ENCODE results near the gene SGPP1. TPM values are rescaled to one million over a fixed set of nuclear protein-coding genes. Genes with fewer than 3 reads are reported as not detected.

SGPP1 gene
- total and polyA plus RNA-seq, 12 donors, result 6.3 to 54.3 (median 24.1) TPM

DNA sequence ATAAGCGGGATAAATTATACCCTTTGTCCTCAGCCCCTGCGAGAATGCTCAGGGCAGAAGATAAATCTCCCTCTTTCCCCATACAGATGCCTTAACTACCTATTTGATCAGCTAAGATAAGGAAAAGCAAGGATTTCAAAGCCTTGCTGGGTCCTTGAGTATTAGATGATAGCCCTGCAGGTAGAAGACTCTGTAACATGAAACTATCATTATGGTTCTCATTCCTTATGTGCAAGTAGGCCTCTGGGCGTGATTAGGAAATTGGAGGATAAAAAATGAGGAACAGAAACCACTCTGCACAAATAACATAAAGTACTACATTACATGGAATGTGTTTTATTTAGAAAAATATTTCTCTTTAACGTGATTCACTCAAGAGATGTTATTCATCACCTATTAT is 71.7 kb downstream of the SGPP1 start:
- no peak for DNase-seq
- 84 to 90% (median 85%) methylated on average over 4 of the region's 4 CpGs for WGBS, 4 donors

DNA sequence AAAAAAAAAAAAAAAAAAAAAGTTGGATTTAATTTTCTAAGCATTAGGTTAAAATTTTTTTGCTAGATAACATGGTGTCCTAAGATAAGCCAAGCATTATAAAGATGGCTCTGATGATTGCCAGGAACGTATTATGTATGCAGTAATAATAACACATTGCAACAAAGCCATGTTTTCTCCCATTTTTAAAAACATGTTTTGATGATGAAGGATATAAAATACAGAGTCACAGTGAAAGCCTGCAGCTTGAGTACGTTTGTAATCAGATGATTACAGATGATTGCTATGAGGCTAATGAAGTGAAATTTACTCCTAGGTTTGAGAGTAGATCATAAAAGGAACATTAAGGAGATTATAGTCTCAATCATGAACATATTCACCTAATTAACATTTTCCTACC is 72.9 kb downstream of the SGPP1 start:
- no peak overlapping the region for H3K27ac ChIP-seq
- no peaks in the 10 kb centered on the region for H3K9me3 ChIP-seq (replicated peaks in 1 of 3)
- no peak for DNase-seq
- no peak overlapping the region for H3K4me3 ChIP-seq
- H3K27me3 ChIP-seq, result no peaks in the 10 kb centered on the region
- intact Hi-C loops (cut with DNase I), result no loop called here
- H3K36me3 ChIP-seq (replicated peaks in 1 of 2), result no peaks in the 10 kb centered on the region
- no peaks in the 10 kb centered on the region for H3K4me1 ChIP-seq (replicated peaks in 1 of 2)
- TF ChIP-seq, protein P1, sequence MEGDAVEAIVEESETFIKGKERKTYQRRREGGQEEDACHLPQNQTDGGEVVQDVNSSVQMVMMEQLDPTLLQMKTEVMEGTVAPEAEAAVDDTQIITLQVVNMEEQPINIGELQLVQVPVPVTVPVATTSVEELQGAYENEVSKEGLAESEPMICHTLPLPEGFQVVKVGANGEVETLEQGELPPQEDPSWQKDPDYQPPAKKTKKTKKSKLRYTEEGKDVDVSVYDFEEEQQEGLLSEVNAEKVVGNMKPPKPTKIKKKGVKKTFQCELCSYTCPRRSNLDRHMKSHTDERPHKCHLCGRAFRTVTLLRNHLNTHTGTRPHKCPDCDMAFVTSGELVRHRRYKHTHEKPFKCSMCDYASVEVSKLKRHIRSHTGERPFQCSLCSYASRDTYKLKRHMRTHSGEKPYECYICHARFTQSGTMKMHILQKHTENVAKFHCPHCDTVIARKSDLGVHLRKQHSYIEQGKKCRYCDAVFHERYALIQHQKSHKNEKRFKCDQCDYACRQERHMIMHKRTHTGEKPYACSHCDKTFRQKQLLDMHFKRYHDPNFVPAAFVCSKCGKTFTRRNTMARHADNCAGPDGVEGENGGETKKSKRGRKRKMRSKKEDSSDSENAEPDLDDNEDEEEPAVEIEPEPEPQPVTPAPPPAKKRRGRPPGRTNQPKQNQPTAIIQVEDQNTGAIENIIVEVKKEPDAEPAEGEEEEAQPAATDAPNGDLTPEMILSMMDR (IDR thresholded peaks at IDR 0.05), result no peak
- TF ChIP-seq POLR2A (IDR thresholded peaks at IDR 0.05), result no peak
- WGBS, 4 donors, result 79 to 92% (median 89%) methylated on average over 2 of the region's 2 CpGs

More for the DNA sequence above, 71.7 kb downstream of the SGPP1 start:
- no peaks in the 10 kb centered on the region for H3K4me1 ChIP-seq (replicated peaks in 1 of 2)
- H3K27ac ChIP-seq, result no peak overlapping the region
- H3K4me3 ChIP-seq, result no peak overlapping the region
- H3K36me3 ChIP-seq (replicated peaks in 1 of 2), result no peaks in the 10 kb centered on the region
- TF ChIP-seq, protein P1 (IDR thresholded peaks at IDR 0.05), result no peak
- TF ChIP-seq POLR2A (IDR thresholded peaks at IDR 0.05), result no peak
- H3K27me3 ChIP-seq, result no peaks in the 10 kb centered on the region
- intact Hi-C loops (cut with DNase I), result no loop called here
- no peaks in the 10 kb centered on the region for H3K9me3 ChIP-seq (replicated peaks in 1 of 3)

DNA sequence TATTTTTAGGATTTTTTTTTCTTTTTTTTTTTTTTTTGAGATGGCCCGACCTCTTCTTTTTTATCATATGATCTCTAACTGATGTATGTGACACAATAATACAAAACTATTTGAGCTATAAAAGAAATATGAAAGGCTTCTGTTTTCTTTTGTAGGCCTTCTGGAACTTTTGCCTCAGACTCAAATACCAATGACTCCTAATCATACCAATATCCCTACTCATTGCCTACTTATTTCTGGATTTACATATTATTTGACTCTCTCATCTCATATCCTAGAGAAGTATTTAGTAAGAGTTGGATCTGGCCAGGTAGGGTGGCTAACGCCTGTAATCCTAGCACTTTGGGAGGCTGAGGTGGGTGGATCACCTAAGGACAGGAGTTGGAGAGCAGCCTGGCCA is 73.5 kb downstream of the SGPP1 start:
- no peaks in the 10 kb centered on the region for H3K27me3 ChIP-seq
- no peaks in the 10 kb centered on the region for H3K4me1 ChIP-seq (replicated peaks in 1 of 2)
- no peak overlapping the region for H3K27ac ChIP-seq
- no peaks in the 10 kb centered on the region for H3K36me3 ChIP-seq (replicated peaks in 1 of 2)
- intact Hi-C loops (cut with DNase I), result no loop called here
- no peaks in the 10 kb centered on the region for H3K9me3 ChIP-seq (replicated peaks in 1 of 3)
- no peak for DNase-seq
- TF ChIP-seq, protein P1 (IDR thresholded peaks at IDR 0.05), result no peak
- no peak for TF ChIP-seq POLR2A (IDR thresholded peaks at IDR 0.05)
- 95 to 99% (median 98%) methylated on average over 2 of the region's 2 CpGs for WGBS, 4 donors
- no peak overlapping the region for H3K4me3 ChIP-seq

DNA sequence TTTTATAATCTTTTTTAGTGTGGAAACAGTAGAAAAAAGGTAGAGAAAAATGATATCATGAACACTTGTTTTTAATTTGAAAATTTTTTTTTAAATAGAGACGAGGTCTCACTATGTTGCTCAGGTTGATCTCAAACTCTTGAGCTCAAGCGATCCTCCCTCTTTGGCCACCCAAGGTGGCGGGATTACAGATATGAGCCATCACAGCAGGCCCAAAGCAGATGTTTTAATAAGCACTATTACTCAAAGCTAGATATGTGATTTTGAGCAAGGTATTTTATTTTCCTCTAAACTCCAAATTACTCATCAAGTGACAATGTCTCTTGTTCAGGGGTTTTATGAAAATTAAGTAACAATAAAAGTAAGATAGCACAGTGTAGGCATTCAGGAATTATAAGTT is 75.5 kb downstream of the SGPP1 start:
- Histone ChIP-seq H3K9me3 (replicated peaks in 1 of 3) (no peaks in the 10 kb centered on the region), H3K4me3 (no peak overlapping the region), H3K4me1 (replicated peaks in 1 of 2) (no peaks in the 10 kb centered on the region), H3K27ac (no peak overlapping the region), H3K27me3 (no peaks in the 10 kb centered on the region), H3K36me3 (replicated peaks in 1 of 2) (no peaks in the 10 kb centered on the region)
- TF ChIP-seq, protein P1 (IDR thresholded peaks at IDR 0.05), result no peak
- no peak for TF ChIP-seq POLR2A (IDR thresholded peaks at IDR 0.05)
- WGBS, 4 donors, result 94 to 95% (median 95%) methylated on average over 3 of the region's 3 CpGs
- no peak for DNase-seq
- intact Hi-C loops (cut with DNase I), result no loop called here
